Testis (tissue), 3 donors: ENCODE results near the gene DUSP14. TPM values are rescaled to one million over a fixed set of nuclear protein-coding genes. Genes with fewer than 3 reads are reported as not detected.

Experiments used
- DNase-seq: peaks from one replicate; pipeline ENCODE4 v3.0.0-alpha.2; 2019
- H3K27ac ChIP-seq, 2 donors: fragments of 200-600 bp; sonication (generic); one replicate each; pipeline ENCODE4 v1.5.1; 2019
- H3K27me3 ChIP-seq: fragments of 200-600 bp; sonication (generic); one replicate; pipeline ENCODE4 v1.5.1; 2019
- H3K36me3 ChIP-seq: fragments of 200-600 bp; sonication (generic); one replicate; pipeline ENCODE4 v1.5.1; 2017; ENCODE audit warnings: low read depth; ENCODE audit errors: missing control alignments
- H3K4me1 ChIP-seq: fragments of 200-600 bp; sonication (generic); one replicate; pipeline ENCODE4 v1.5.1; 2019
- H3K4me3 ChIP-seq, 2 donors: fragments of 200-600 bp; sonication (generic); one replicate each; pipeline ENCODE4 v1.5.1; 2017 to 2019
- H3K9me3 ChIP-seq: fragments of 200-600 bp; sonication (generic); one replicate; pipeline ENCODE4 v1.5.1; 2017
- CTCF ChIP-seq, 3 experiments: fragments of 450-650 bp in 2 of 3; fragments of 200-600 bp in 1 of 3; sonication (generic) in 1 of 3; IDR thresholded peaks; one replicate each; pipeline ENCODE4 v1.5.1; 2016 to 2019; ENCODE audit warnings: antibody characterized with exemption in 3 of 3, mild to moderate bottlenecking in 2 of 3, moderate library complexity in 1 of 3
- POLR2A ChIP-seq: fragments of 450-650 bp; IDR thresholded peaks from one replicate; pipeline ENCODE4 v1.6.1; 2017; ENCODE audit warnings: antibody characterized with exemption, mild to moderate bottlenecking, moderate library complexity
- WGBS, 2 donors: methylation state at CpG; one replicate each; pipeline ENCODE4 v1.1.5; 2018; 5-methylcytosine and 5-hydroxymethylcytosine counted together
- intact Hi-C: fragments of 100-400 bp; cut with DNase I; formaldehyde crosslinking; loops from one replicate; pipeline ENCODE4 v1.15.1; 2023; ENCODE audit warnings: low total_unique reads
- polyA plus RNA-seq: library from polyadenylated mRNA; stranded (reverse); fragments of 350-450 nt; fragmentation: Illumina TruSeq; extraction: RNeasy Lipid Tissue Mini Kit (QIAGEN cat#74804); gene quantifications from one replicate; pipeline ENCODE4 v1.2.3, GENCODE V29; 2014; ENCODE audit warnings: low read depth, low replicate concordance; ENCODE audit not compliant: insufficient read depth
- total RNA-seq, 2 donors: library from RNA; depleted of rRNA; stranded (reverse); fragments of >200 nt; gene quantifications; one replicate each; pipeline ENCODE4 v1.2.3, GENCODE V29; 2016

The DUSP14 gene
- total and polyA plus RNA-seq, 3 donors from 2014 or later, result 26.6 to 38.3 (median 36.1) TPM

DNA sequence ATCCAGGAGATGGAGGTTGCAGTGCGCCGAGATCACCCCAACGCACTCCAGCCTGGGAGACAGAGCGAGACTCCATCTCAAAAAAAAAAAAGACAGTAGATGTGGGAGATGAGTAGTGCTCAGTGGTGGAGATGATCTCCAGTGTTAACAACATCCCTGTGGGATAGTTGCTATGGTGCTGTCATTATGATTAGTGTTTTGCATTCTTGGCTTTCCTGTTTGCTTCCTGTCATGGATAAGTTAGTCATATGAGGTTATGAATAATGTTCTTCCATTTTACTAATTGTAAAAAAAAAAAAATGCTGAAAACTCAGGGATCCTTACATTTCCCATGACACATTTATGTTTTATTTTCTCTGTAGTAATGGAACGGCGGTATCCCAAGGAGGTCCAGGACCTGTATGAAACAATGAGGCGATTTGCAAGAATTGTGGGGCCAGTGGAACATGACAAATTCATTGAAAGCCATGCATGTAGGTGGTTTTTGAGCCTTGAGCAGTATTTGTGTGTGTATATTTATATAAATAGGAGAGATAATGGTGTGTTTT, 24.5 kb upstream of the DUSP14 start:
- no peaks in the 10 kb centered on the region for H3K4me1 ChIP-seq
- H3K27ac ChIP-seq, result no peak overlapping the region
- 96 to 98% methylated on average over 7 of the region's 7 CpGs for WGBS, 2 donors
- no peaks in the 10 kb centered on the region for H3K27me3 ChIP-seq
- no peak for DNase-seq
- no peak overlapping the region for H3K4me3 ChIP-seq
- no peak for TF ChIP-seq POLR2A
- no peak for TF ChIP-seq CTCF (IDR thresholded peaks at IDR 0.05)
- intact Hi-C loops, result no loop called here
- H3K9me3 ChIP-seq, result no peaks in the 10 kb centered on the region
- H3K36me3 ChIP-seq, result no peaks in the 10 kb centered on the region

GRCh38 chr17:37466471-37466870, 23.2 kb upstream of the DUSP14 start:
- intact Hi-C loops, result no loop called here
- Histone ChIP-seq H3K4me3 (no peak overlapping the region), H3K27me3 (no peaks in the 10 kb centered on the region), H3K4me1 (no peaks in the 10 kb centered on the region), H3K9me3 (no peaks in the 10 kb centered on the region), H3K36me3 (no peaks in the 10 kb centered on the region), H3K27ac (no peak overlapping the region)
- 100% methylated on average over 1 of the region's 1 CpG for WGBS, 2 donors
- DNase-seq, result no peak
- TF ChIP-seq CTCF (IDR thresholded peaks at IDR 0.05) (no peak), POLR2A (no peak)

DNA sequence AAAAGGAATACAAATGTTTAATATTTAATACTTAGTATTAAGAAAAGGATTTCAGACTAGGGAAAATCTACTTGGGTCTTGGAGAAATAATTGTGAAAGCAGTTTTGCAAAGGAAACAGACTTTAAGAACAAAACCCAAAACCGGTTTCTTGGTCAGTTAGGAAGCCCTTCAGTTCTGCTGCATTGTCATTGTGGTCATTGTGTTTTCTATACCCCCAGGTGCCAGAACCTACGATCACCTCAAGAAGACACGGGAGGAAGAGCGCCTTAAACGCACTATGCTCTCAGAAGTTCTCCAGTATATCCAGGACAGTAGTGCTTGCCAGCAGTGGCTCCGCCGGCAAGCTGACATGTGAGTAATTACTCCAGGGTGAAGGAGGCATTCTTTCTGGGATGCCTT, 19.5 kb upstream of the DUSP14 start:
- Histone ChIP-seq H3K36me3 (no peaks in the 10 kb centered on the region), H3K27me3 (no peaks in the 10 kb centered on the region), H3K27ac (no peak overlapping the region), H3K4me1 (no peaks in the 10 kb centered on the region), H3K4me3 (no peak overlapping the region), H3K9me3 (no peaks in the 10 kb centered on the region)
- 89 to 91% methylated on average over 7 of the region's 7 CpGs for WGBS, 2 donors
- TF ChIP-seq POLR2A (no peak), CTCF (IDR thresholded peaks at IDR 0.05) (no peak)
- intact Hi-C loops, result no loop called here
- no peak for DNase-seq

- no peak for DNase-seq
- H3K4me1 ChIP-seq, result no peaks in the 10 kb centered on the region
- H3K9me3 ChIP-seq, result no peaks in the 10 kb centered on the region
- no peak overlapping the region for H3K27ac ChIP-seq
- H3K27me3 ChIP-seq, result no peaks in the 10 kb centered on the region
- no peaks in the 10 kb centered on the region for H3K36me3 ChIP-seq
- 94% methylated on average over 1 of the region's 1 CpG for WGBS, 2 donors
- TF ChIP-seq POLR2A (no peak), CTCF (IDR thresholded peaks at IDR 0.05) (no peak)
- H3K4me3 ChIP-seq, result no peak overlapping the region
- intact Hi-C loops, result no loop called here
Observed at GRCh38 chr17:37475731-37476420, 13.8 kb upstream of the DUSP14 start.
